HG03039 (cell line): Measurements from ENCODE around the gene RIPOR3.
"Not testable (repeated sequence)": the region's sequence is repeated elsewhere in the genome, so short reads cannot be mapped to it uniquely, and the experiment has no call there.

Experiments used
- ATAC-seq: cut with Tn5 transposase; IDR thresholded peaks from one replicate; pipeline ENCODE4 v1.9.1; 2021; ENCODE audit warnings: mild to moderate bottlenecking, moderate library complexity; ENCODE audit not compliant: unreplicated experiment

Gene RIPOR3

DNA sequence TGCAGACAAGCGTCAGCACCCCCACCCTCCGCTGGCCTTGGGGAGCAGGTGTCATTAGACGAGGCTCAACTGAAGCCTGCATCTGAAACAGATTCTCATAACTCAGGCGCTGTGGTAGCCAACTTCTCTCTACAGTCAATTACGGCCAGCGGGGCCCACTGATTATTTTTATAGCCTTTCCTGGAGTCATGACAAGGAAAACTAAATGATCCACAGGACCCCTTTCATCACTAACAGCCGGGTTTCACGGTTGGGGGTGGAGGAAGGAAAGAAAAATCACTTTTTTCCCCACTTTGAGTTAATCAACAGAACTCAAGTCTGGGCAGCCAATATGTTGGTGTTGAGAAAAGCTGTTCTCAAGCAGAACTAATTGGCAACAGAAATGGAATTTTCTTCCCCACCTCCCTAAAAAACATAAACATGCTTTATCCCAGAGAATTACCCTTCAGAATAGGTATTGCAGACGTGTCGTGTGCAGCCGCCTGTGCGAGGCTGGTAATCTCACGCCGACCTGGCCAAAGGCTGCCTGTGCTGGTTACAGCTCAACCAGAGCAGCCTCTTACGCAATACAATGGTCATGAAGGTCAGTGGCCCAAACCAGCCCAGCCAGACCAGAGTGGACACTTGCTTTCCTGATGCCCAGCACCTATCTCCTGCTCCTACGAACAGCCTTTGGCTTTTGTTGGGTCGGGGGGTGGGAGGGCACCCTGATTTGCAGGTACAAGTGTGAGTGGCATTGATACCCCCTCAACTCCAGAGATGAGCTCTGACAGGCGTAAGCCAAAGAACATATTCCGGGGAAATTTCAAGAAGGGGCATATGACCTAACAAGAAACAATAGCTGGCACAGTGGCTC lies 11.0 kb downstream of the RIPOR3 start:
- ATAC-seq = no peak

DNA sequence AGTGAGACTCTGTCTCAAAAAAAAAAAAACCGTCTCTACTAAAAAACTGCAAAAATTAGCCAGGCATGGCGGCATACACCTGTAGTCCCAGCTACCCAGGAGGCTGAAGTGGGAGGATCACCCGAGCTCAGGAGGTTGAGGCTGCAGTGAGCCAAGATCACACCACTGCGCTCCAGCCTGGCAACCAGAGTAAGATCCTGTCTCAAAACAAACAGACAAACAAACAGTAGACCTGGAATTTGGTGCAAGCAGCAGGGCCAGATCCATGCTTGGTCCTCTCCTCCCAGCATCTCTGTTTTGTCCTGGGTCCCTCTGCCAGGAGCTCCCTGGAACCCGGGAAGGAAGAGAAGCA lies 11.6 kb downstream of the RIPOR3 start:
- ATAC-seq = no peak

DNA sequence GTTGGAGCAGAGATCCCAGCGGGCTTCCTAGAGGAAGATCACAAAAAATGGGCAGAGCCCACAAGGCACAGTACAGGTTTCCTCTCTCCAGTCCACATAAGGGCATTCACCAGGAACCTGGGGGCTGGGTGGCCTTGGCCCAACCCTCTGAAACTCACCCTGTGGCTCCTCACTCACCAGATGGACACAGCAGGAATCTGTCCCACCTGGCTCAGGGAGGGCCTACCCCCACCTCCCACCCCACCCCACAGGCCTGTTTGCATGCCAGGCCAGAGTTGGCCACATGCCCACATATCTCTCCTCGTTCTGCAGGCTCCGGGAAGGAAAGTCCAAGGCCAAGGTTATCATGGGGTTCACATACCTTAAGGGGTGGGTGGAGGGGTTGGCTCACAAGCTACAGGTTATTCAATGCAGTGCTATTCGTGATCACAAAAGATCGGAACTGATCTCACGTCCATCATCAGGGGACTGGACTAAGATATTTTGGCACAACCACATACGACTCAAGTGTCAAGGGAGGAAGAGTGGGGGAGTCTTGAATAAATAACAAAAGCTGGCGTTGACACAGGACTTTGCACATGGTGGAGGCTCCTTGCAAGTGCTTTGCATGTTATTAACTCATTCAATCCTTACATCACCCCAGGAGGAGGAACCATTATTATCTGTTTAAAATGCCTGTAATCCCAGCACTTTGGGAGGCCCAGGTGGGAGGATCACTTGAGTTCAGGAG lies 13.0 kb downstream of the RIPOR3 start:
- no peak for ATAC-seq

DNA sequence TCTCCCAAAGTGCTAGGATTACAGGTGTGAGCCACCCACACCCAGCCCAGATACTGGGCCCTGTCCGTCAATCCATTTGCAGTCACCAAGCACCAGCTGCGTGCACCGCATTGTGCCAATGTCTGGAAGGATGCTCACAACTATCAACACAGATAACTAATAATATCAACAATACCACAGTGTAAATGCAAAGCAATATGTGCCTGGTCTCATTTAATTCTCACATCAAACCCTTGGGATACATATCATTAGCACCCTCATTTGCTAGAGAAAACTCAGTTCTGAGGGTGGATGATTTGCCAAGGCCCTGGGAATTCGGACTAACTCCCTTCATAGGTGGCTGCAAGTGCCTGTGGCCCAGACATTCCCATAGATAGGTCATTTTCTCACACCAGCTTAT lies 14.5 kb downstream of the RIPOR3 start:
- no peak for ATAC-seq

DNA sequence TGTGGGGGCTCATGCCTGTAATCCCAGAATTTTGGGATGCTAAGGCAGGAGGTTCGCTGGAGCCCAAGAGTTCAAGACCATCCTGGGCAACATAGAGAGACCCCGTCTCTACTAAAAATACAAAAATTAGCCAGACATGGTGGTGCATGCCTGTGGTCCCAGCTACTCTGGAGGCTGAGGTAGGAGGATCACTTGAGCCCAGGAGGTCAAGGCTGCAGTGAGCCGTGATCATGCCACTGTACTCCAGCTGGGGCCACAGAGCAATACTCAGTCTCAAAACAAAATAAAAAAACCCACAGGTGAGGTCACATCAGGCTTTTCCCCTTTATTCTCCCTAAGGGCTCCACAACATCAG lies 15.0 kb downstream of the RIPOR3 start:
- ATAC-seq = not testable (repeated sequence)

DNA sequence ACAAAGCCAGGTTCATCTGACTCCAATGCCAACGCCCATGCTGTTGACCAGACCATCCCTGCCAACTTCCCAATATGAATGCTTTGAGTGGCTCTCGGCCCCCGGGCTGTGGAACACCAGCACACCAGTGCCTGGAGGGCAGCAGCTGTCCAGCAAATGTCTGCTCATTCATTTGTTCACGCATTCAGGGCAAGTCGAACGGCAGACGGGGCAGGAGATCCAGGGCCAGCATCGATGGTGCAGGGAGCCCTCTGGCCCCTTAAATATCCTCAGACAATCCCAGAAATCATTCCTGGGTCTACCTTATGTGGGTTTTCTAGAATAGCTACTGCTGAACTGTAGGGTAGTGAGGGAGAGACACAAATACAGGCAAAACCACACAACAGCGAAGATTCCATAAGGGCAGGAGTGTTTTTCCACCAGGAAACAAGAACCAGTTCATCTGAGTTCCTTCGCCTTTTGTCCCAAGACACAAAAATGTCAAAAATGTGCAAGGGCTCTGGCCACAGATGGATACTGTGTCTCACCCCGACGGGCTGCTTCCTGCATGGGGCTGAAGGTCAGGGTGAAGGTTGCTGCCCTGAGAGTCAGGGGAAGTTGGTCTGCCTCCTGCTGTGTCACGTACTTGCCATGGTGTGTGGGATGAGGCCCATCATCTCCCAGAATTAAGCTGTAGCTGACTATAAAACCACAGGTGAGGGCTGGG lies 15.5 kb downstream of the RIPOR3 start:
- no peak for ATAC-seq

DNA sequence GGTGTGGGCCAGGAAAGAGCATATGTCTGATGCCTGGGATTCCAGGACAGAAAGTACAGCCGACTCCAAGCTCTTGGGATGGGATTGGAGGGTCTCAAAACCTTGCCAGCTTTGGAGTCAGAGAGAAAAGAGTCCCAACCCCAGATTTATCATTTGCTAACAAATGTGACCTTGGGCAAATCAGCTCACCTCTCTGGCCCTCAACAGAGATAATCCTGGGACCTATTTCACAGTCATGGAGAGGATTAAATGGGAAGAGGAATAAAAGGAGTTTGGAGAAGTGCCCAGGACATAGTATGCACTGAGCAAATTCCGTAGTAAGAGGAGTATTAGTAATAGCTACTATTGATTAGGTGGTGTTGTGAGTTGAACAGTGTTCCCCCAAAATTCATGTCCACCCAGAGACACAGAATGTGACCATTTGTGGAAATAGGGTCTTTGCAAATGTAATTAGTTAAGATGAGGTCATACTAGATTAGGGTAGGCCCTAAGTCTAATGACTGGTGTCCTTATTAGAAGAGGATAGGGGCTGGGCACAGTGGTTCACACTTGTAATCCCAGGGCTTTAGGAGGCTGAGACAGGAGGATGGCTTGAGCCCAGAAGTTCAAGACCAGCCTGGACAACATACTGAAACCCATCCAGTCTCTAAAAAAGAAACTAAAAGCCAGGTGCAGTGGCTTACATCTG lies 17.1 kb downstream of the RIPOR3 start:
- no peak for ATAC-seq

DNA sequence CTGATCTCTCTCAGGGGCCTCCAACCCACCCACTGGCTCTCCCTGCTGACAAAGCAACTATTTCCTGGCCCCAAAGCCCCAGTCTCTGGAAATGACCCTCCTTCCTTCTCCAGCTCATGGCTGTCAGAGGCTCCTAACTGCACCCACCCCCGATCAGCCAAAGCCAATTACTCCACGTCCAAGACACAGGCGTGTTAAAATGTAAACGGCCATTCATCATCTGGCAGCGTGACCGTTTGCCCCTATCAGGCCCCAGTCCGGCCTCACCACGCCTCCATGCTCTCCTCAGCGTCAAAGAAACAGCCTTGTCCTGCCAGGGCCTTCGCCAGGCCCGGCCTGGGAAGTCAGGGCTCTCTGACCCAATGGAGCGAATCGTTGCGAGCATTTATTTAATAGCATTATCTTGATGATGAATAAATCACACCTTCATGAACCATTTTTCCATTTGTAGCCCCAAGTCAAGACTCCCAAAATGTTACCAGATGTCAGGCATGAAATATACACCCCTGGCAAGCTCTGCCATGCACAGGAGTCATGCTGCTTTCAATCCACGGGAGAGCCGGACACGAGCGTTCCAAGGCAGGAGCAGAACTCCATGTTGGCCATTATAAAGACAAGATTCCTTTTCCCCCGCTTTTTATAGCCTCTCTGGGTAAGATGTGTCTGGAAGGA lies 17.7 kb downstream of the RIPOR3 start:
- no peak for ATAC-seq

DNA sequence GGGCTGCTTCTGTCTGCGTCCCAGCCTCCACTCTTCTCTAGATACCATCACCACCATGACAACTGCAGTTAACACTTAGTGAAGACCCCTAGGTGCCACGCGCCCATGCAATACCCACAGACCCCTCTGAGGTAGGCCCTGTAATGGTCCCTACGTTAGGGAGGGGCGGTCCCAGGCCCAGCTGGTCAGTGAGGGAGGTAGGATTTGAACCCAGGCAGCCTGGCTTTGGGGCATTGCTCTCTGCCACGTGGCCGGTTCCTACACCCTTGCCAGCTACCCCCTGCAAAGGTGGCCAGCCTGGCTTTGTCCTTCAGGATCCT lies 18.2 kb downstream of the RIPOR3 start:
- no peak for ATAC-seq

DNA sequence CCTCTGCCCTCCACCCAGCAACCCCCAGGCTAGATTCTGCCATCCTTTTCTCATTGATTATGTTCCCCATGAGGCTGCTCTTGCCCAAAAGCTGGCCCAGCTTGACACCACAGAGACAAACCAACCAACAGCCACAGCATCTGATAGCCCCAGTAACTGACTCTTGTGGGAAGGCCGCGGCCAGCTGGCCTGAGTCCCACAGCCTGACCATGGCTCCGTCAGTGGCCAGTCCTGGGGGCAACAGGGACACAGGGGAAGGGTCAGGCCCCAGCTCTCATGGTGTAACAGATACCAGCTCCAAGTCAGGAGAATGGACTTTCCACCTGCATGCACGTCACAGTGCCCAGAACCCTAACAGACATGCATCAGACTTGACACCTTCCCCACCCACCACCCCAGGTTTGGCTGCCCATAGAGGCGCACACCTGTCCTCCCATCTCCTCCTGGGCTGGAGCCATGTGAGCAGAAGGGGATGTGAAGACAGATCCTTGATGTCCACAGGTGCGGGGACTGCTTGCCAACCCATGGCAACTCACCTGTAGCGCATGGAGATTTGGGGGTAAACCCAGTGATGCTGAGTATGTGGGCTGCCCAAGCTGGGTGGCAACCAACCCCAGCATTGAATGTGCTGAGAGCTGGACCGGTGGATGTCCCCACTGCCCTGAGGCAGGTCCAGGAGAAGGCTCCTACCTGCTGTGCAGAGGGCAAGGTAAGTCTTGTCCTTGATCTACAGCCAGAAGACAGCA lies 18.8 kb downstream of the RIPOR3 start:
- no peak for ATAC-seq

DNA sequence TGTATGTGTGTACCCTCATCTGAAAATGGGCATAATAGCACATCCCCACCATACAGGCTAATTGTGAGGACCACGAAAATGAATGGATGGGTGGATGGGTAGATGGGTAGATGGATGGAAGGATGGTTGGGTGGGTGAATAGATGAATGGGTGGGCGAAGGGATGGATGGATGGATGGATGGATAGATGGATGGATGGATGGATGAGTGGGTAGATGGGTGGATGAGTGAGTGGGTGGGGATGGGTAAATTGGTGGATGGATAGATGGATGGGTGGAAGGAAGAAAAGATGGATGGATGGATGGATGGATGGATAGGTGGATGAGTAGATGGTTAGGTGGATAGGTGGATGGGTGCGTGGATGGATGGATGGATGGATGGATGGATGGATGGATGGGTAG lies 19.7 kb downstream of the RIPOR3 start:
- no peak for ATAC-seq

DNA sequence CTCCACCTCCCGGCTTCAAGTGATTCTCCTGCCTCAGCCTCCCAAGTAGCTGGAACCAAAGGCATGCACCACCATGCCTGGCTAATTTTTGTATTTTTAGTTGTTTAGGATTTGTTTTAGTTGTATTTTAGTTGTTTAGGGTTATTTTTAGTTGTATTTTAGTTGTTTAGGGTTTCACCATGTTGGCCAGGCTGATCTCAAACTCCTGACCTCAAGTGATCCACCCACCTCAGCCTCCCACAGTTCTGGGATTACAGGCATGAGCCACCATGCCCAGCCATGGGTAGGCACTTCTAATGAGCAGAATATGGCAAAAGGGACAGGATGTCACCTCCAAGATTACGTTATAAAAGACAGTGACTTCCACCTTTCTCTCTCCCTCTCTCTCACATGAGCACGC lies 20.3 kb downstream of the RIPOR3 start:
- ATAC-seq = not testable (repeated sequence)

DNA sequence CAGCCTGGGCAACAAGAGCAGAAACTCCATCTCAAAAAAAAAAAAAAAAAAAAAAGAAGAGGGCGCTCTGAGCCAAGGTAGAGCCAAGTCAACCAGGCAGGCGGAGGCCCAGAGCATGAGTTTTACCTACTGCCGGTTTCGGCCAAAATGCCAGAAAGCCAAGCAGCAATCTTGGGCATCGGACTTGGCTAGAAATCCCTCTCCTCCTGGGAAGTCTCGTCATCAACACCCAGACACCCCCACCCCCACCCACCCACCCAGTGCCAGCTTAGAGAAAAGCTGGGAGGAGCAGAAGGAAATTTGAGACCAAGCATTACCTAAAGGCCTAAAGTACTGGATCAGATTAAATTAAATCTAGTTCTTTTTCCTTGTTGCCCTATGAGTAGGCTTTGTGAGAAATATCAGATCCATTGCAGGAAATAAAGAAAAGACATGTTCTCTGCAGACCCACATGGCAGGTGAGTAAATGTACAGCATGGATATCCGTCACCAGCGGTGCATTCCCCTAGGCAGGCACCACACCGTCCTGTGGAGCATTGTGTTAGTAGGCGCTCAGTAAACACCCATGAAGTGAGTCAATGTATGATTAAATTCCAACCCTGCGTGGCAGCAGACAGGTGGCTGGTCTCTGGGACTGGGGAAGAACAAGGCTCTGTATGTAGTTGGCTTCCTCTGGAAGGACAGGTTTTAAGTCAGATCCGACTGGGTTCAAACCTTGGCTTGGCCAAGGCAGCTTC lies 21.0 kb downstream of the RIPOR3 start:
- ATAC-seq = no peak

DNA sequence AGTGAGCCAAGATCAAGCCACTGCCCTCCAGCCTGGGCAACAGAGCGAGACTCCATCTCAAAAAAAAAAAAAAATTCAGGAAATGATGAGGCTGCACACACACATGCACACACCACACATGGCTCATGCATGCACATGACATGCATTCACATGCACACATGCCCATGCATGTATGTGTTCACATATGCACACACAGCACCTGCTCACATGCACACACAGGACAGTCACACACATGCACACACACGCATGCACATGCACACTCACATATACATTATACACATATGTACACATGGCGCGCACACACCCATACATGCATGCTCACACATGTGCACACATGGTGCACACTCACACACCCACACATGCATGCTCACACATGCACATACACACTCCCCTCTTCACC lies 22.5 kb downstream of the RIPOR3 start:
- ATAC-seq = no peak

DNA sequence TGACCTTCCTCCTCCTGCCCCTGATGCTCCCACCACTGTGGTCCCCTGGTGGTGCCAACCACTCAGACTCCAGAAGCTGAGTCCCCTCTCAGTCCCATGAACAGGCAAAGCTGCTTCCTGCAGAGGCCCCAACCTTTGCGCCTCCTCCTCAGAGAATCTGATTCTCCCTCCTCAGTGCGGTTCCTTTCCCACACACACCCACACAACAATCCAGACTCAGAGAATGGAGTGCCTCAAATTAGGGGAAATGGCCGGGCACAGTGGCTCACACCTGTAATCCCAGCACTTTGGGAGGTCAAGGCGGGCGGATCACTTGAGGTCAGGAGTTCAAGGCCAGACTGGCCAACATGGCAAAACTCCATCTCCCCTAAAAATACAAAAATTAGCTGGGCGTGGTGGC lies 23.0 kb downstream of the RIPOR3 start:
- no peak for ATAC-seq

DNA sequence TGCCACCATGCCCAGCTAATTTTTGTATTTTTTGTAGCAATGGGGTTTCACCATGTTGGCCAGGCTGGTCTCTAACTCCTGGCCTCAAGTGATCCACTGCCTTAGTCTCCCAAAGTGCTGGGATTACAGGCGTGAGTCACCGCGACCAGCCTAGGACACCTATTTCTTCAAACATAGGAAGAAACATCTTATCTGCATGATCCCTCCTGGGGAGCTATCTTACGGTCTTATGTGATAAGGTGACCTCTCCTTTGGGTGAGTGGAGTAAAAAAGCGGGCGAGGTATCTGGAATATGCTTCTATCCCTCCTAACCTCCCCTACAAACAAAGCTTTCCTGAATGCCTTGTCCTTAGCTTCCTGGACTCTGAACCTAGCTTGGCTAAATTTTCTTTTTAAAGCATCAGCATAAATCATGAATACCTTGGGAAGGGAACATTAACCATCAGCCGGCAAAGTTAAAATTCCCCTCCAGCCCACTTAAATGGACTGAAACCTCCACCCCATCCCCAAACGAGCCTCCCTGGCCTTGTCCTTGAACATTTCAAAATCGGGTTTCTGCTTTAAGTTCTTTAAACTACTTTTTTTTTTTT lies 24.5 kb downstream of the RIPOR3 start:
- ATAC-seq = no peak

DNA sequence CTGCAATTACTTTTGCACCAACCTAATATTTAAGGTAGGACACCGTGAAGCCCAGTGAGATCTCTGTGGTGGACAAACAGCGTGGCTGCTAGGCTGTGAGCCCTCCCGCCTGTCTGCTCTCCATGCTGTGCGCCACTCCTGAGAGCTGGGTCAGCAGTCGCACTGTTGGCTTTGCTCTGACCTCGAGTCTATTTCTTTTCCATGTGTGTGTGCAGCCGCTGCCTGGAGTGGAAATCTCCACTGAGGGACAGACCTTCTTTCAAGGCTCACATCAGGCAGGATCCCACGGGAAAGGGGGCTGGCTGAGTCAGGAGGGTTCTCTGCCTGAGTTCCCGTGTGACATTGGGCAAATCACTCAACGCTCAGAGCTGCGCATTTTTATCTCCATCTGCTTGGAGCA lies 27.1 kb downstream of the RIPOR3 start:
- no peak for ATAC-seq

DNA sequence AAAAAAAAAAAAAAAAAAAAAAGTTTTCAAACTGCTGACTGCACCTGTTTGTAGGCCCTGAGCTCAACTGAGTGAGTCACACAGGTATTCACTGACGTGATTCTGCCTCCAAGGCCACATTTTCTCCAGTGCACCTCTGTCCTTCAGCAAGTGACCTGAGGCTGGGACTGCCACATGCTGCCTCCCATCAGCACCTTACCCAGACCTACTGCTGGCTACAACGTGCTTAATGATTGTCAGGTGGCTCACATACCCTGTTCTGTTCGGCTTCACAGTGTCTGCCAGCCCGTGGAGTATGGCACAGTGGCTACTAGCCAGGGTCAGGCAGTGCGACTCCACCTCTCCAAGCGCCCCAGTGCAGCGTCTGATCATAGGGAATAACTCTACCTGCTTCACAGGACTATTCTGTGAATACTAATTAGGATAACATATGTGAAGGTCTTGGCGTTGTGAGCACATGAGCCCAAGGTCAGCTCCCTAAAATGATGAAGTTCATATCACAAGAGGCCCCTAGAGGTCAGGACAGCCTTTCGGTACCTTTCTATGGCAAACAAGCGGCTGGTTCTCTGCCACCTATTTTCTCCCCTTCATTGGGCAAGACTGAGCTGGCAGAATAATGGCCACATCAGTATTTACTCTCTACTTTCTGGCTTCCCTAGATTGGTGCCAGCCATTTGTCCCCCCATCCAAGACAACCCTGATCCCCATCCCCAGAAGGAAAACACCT lies 28.1 kb downstream of the RIPOR3 start:
- no peak for ATAC-seq
